Sciatic nerve (tissue), 2 donors: ENCODE measurements around the gene GBGT1. TPM values are rescaled to one million over a fixed set of nuclear protein-coding genes. Genes with fewer than 3 reads are reported as not detected.

Experiments used
- ATAC-seq: fragments of 200-7000 bp; cut with Tn5 transposase; one replicate; pipeline ENCODE4 v1.9.1; 2020; ENCODE audit warnings: mild to moderate bottlenecking, moderate library complexity
- DNase-seq: peaks from one replicate; pipeline ENCODE4 v3.0.0-alpha.2; 2020; ENCODE audit warnings: low spot score
- intact Hi-C: fragments of 100-400 bp; cut with DNase I; formaldehyde crosslinking; loops from one replicate; pipeline ENCODE4 v1.14.2; 2022
- total RNA-seq: library from RNA; stranded (reverse); fragmentation: NEBNext Ultra II Directional; extraction: Animal tissue kit (Norgen Biotek cat#: 25700); gene quantifications from one replicate; pipeline ENCODE4 v1.2.1, GENCODE V29; 2021
- donor health status: DM: no; HTN: no; CAD: no.
- donor health status: DM: no; HTN: no; CAD: no.

GBGT1 gene
- total RNA-seq, 1 donor from 2014 or later: 23.2 TPM

DNA sequence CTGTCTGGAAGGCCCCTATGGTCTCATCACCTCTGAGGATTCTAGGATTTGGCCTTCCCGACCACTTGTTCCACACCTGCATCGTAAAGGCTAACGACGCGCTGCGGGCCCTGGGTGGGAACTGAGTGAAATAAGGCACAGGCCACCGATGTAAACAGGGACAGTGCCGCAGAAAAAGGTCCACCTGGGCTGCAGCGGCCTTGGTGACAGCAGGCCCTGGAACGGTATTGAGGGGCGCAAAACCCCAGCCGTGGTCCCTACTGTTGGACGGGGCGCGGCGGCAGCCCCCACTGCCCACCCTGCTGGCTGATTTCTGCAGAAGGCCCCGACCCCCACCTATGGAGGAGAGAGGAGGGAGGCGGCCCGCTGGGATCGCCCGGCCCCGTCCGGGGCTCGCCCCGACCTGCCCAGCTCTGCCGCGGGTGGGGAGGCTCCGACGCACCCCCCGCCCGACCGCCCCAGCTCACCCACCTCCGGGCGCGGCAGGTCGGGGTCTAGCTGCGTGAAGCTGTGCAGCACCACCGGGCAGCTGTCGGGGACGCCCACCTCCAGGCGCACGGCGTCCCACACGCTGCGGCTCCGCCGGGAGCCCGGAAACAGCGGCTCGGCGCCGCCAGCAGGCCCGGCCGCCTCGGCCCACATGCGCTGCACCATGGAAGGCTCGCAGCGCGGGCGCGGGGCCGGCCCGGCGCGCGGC is 43.1 kb downstream of the GBGT1 start:
- ATAC-seq (no peak), DNase-seq (no peak)
- intact Hi-C loops: no loop called here

DNA sequence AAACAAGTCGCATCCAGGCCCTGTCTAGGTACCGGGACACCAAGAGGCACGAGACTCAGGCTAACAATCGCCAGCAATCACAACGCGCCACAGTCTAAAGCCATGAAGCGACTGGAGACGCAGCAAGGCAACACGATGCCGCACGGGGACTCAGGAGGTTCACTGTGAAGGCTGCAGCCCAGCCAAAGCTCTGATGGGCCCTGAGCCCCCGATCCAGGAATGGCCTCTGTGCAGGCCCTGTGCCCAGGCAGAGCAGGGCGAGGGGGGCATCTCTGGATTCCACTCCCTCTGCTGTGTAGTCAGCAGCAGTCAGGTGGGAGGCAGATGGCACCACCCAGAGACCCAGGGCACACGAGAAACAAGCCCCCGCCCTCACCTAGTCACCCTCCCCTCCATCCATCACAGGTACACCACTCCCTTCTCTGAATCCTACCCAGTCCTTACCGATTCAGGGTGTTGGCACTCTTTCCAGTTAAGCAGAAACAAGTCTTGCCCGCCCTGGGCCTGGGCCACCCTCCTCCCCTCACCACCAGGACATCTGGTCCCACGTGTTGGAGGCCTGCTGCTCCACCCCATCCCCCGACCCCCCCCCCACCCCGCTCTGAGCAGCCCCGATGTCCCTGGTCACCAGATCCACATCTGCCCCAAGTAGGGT is 43.7 kb downstream of the GBGT1 start:
- DNase-seq (no peak), ATAC-seq (peak; percentile 7)
- intact Hi-C loops: no loop called here

DNA sequence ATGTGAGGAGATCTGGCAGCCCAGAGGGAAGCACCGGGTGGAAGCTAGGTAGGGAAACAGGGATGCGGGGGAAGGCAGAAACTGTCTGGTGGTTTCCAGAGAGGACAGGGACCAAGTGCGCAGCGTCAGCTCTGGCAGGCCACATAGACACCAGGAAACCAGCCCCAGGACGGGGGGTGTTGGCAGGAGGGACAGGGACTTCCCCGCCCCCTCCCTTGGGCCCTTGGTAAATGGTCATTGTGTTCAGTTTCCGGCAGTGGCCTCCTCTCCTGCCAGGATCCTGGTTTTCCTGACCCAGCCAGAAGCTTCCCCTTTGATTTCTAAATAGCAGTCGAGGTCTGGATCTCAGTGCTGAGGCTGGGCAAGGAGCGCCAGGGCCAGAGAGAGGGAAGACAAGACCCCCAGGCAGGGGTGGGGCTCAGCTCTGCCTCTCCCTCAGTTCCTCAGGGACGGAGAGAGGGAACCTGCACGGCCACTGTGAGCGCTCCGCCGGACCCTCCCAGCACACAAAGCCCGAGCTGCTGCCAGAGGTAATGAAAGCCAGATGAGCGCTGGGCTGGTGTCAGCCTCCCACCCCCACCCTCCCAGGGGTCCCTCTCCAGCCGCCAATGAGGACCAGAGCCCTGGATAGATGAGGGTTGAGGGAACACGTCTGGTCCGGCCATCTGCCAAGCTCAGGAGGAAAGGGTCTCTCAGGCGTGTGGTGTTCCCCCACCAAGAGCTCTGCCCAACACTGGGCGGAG is 44.4 kb downstream of the GBGT1 start:
- DNase-seq (no peak), ATAC-seq (peak; percentile 14)
- intact Hi-C loops: no loop called here

DNA sequence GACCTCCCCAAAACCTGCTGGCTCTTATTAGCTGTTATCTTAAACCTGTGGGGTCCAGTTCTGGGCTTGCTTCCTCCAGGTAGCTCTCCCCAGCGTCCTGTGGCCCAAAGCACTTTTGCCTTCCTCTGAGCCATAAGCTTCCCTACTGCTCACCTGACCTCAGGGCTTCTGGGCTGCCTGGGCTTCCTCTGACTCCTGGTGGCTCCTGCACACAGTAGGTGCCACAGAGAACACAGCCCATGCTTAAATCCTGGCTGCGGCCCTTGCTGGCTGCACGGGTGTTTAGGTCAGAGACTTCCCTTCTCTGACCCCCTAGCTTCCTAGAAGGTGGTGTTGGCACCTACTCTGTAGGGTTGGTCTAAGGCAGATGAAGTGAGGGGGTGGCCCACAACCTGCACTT is 45.1 kb downstream of the GBGT1 start:
- DNase-seq: no peak
- intact Hi-C loops: no loop called here
- ATAC-seq: no peak

DNA sequence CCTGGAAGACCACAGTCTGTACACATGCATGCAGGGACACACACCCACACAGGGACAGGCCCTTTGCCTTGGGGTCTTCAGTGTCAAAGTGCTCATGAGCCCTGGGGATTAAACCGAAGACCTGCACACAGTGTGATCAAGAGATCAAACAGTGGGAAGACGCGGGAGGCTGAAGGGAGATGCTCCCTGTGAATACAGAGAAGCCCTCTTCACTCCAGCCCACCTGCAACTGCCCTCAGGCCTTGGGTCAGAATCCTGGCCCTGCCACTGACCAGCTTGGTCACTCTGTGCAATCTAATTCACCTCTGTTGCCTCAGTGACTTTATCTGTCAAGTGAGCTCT is 45.6 kb downstream of the GBGT1 start:
- no peak for ATAC-seq
- intact Hi-C loops: no loop called here
- no peak for DNase-seq

DNA sequence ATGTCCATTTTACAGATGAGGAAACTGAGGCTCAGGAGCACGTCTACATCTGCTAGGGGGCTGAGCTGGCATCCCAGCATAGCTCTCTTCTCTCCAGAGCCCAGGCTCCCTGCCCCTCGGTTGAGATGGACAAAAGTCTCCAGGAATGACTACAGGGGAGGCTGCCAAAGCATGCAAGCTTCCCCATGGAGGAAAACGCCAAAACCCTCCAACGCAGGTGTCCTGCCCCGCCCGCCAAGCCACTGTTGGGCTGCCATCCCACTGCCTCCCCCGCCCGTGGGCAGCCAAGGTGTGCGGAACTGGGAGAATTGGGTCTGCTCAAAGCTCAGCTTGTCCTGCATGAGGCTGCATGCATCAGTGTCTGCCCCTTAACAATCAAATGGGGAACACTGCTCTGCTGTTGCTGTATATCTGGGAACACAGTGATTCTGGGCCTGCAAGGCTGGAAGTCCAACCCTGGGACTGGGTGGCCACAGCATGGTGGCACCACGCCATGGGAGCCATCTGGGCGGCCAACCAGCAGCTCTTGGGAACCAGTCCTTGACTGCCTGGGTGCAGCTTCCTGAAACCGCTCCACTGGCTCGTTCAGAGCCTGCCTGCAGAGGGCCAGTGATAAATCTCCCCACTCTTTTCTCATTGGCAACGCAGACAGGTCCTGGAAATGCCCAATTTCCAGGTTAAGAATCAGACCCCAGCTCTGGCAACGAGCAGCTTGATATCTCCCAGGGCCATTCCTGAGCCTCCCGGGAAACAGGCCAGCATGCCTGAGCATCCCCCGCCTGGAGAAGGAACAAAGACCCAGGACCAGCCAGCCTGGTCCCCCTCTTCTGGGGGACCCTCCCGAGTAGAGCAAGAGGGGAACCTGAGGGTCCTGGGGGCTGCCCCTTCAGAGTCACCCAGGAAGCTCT is 46.2 kb downstream of the GBGT1 start:
- intact Hi-C loops: no loop called here
- no peak for ATAC-seq
- no peak for DNase-seq

DNA sequence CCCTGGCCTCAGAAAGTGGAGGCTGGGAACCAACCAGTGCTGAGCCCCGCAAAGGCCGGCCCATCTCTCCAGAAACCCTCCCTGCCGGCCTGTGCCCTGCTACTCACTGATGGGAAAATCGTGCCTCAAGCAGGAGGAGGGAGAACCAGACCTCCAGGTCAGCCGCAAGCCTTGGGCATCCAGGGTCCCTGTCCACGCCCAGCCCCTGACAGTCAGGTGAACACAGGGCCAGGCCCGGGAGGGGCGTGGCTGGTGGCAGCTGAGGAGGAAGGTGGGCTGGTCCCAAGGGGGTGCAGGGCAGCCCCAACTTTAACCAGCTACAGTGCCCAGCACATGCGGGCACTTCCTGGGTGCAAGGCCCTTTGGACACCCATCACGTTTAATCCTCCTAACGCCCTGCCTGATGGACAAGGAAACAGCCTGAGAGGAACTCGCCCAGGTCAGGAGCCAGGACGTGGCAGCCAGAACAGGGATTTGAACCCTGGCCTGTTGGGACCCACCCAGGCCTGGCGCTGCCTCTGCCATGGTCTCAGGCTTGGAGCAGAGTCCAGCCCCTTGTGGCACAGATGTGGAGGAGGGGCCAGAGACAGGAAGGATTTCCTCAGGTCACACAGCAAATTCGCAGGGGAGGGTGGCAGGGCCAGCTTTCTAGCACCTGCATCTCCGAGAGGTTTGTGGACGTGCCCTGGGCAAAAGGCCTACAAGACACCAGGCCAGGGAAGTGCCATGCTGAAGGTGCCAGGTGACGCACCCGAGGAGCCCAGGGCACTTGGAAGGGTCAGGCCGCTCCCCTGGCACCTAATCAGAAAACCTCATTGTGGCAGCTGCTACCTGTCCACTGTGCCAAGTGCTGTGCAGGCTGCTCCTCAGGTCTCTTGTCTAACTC is 47.1 kb downstream of the GBGT1 start:
- intact Hi-C loops: no loop called here
- DNase-seq (no peak), ATAC-seq (no peak)

DNA sequence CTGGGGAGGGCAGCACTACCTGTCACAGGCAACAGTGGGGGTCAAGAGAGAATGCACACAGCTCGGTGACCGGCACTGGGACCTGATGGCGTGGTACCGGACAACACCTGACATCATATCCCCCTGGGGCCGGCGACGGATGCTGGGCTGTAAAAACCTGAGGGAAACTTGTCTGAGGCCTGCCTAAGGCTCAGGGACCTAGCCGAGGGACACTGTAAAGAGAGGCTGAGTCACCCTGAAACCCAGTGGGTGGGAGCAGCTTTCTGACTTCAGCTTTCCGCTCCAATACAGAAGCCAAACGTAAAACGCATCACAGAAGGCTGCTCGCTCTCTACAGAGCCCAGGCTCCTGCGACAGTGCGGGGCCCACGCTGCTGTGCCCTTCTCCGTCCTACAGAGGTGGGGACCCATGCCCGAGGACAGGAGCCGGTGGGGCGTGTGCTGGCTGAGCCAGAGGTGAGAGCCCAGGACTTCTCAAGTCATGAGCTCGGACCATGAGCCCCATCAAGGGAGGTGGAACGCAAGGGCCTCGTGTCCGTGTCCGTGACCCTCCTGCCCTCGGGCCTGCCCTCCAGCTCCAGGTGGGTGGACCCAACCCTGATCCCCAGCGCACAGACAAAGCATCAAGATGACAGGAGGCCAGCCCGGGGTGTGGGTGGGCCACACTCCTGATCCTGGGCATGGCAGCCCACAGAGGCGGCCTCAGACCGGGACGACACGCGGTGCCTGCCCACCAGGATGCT is 47.9 kb downstream of the GBGT1 start:
- DNase-seq: no peak
- ATAC-seq: no peak
- intact Hi-C loops: no loop called here

DNA sequence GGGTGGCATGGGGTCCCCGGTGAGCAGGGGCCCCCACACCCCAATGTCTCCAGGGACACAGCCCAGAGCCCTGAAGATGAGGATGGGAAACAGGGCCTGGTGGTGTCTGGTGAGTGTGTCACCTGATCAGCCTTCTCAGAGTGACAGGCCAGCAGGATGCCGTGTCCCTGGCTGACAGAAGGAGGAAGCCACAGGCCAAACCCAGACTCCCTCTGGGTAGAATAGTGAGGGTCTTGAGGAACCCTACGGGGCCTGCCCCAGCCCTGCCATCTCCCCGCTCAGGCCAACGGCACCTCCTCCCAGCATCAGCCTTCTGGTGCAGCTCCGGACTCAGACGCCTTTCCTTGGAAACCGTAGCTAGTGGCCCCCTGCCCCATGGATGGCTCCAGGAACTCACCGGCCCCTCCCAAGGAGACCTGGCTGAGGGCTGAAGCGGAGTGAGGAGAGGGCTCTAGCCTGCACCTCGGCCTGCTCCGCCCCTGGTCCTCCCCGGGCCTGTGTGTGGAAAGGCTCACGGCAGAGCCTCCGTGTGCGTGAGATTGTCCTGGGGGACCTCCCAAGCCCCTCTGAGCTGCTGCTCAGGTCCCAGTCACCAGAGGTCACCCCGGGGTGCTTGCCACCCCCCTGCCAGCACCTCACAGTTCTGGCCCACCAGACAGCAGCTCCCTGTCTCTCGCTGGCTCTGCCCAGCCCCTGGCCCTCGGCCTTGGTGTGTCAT is 48.7 kb downstream of the GBGT1 start:
- DNase-seq: peak; percentile 55
- intact Hi-C loops: no loop called here
- ATAC-seq: no peak

DNA sequence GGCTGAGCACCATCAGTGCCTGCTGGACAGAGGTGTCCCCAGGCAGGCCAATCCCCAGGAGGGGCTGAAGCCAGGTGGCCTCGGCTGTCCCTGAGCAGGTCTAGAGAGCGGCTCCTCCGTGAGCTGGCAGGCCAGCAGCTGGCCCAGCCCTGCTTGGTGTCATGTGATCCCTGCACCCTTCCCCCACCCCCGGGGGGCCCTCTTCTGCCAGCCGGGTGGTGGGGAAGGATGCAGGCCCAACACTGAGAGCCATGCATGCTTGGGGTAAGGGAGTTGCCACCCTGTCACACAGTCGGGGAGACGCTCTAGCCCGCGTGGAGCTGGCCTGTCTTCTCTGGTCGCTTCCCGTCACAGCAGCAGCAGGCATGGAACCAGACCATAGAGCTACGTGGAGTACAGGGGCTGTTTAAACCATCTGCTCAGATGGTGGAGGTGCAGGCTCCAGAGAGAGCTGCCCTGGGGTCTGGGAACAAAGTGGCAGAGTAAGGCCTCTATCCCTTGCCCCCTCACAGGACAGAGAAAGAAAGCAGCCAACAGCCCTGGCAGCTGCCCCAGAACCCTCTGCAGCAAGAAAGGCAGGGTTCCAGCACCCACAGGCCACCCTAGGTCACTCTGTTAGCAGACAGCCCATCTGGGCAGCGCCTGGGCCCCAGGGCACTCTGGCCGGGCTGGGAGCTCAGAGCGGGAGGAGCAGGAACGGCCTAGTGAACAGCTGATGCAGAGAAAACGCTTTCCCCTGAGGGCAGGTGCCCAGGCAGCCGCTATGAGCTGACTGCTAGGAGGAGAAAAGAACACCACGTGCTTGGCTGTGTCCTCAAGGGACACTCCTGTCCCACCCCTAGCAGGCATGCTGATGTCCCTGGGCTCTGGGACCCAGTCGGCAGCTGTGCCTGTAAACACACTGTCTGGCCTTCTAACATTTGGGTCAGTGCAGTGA is 49.5 kb downstream of the GBGT1 start:
- intact Hi-C loops: no loop called here
- ATAC-seq (peak; percentile 32), DNase-seq (peak; percentile 64)

DNA sequence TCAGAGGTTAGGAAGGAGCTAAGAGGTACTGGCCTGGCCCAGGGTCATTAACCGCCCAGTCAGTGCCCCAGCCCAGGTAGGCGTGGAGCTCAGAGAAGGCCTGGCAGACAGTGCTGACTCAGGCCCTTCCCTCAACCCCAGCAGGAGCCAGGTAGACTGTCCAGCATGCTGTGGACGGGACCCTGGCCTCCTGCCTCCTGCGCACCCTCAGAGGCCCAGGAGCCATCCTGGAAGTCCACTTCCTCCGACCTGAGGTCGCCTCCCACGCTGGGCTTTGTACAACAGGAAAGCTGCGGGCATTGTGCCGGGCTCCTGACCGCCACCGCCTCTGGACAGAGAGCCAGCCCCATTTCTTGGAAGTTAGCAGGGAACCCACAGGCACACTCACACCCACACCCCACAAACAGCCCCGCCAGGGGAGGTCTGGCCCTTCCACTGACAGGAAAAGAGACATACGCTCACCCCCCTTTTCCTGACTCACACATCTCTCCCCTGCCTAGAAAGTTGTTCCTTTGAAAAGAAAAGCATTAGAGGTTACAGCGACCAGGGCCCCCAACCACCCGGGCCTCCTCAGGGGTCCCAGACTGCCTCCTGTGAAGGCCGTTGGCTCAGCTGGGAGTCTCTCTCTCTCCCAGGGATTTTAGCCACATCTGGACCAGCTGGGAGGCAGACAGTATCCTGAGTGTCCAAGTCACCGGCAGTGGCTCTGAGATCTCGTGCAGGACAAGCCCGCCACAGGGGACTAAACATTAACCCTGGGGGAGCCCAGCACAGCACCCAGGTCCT is 50.4 kb downstream of the GBGT1 start:
- intact Hi-C loops: no loop called here
- DNase-seq (peak; percentile 73), ATAC-seq (peak; percentile 31)

DNA sequence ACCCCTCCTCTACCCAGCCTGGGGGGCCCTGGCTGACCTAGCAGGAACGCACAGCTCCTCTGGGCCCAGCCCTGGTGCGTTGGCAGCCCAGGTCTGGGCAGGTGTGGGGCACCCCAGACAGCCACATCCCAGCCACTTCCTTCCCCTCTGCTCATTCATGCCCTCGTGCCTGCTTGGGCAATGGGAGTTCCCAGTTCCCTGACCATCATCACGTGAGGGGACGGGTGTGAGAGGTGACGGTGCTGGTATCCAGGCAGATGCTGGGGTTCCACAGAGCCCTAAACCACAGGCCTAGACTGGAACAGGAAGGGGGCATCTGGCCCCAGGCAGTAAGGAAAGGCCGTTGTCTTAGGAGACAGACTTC is 51.1 kb downstream of the GBGT1 start:
- peak; percentile 75 for DNase-seq
- intact Hi-C loops: no loop called here
- ATAC-seq: peak; percentile 43

DNA sequence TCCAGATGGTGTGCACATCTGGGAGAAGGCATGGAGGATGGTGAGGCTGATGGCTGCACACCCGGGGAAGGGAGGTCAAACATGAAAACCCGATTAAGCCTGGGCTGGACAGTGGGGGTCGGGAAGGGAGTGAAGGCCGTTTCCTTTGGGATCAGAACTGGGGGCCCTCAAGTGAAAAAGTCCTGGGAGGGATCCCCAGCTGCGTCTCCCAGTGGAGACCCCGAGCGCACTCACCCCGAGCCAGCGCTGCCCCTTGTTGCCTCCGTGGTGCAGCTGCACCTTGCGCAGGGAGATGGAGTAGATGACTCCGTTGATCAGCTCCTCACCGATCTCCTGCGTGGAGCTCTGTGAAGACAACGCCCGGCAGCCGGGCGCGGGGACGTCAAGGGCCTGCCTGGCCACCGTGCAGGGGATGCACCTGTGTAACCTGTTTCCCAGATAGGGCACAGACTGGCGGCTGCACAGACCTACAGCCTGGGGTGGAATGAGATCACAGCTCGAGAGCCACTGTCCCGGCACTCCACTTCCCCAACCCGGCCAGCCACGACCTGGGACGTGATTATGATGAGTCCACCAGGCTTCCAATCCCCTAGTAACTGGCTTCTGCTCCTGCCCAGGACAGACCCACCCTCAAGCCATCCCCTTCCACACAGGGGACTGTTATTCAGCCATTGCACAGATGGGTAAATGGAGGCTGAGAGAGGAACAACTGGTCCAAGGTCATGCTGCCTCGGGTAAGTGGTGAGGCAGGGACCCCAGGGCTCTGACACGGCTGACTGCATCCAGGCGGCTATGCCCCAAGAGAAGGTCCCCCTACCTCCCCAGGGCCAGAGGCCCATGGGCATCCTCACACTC is 51.7 kb downstream of the GBGT1 start:
- intact Hi-C loops: no loop called here
- DNase-seq: no peak
- no peak for ATAC-seq

DNA sequence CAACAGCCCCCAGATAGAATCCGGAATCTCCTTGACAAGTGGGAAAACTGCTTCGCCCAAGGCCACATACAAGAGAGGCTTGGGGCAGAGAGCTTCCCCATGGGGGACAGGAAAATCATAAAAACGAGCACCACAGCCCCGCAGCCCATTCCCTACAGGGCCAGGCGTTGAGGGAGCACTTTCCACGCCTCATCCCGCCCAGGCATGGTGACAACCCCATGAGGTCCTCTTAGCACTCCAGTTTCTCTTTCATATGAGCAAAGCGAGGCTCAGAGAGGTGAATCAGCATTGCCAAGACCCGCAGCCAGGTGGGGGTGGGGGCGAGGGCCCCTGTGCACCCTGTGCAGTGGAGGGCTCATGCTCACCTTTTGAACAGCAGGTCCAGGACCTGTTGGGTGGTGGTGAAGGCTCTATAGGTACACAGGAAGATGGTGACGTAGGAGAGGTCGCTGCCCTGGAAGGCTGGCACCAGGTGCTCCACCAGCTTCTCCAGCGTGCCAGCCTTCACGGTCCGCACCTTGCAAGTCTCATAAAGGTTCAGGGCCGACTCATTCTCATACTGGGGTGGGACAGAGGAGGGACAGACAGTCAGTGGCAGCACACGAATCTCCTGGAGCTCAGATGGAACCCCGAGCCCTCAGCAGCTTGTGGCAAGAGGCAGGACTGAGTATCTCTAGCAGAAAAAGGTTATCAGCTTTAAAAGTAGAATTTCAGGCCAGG is 53.6 kb downstream of the GBGT1 start:
- intact Hi-C loops: no loop called here
- DNase-seq (no peak), ATAC-seq (no peak)
